ENCODE data around the gene C2CD4D.

The C2CD4D gene

DNA sequence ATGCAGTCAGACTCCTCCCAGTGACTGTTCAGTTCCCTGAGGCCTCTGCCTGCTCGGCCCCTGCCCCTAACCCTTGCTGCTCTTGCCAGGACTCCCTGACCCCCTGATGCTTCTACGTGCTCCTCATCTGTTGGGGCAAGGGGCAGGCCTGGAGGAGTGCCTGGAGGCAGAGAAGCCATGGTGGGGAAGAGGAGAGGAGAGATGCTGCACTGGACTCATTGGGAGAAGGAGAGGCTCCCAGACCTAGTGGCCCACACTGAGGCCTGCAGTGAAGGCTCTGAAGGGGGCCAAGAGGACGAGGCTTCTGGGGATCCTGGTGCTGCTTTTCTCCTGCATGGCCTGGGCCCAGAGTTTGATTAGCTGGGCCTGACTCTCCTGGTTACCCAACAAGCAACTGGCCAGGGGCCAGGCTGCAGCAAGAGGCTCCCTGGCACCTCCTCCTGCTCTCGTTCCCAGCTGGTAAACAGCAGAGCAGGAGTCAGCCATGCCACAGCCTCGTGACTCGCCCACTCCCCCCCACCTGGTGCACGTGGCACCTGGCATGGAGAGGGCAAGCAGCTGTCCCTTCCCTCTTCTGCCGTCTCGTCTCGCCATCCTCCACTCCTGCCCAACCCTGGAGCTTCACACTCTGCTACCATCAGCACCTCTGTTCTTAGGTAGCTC, 7.2 kb downstream of the C2CD4D start:
- peak; percentile 62 for DNase-seq

DNA sequence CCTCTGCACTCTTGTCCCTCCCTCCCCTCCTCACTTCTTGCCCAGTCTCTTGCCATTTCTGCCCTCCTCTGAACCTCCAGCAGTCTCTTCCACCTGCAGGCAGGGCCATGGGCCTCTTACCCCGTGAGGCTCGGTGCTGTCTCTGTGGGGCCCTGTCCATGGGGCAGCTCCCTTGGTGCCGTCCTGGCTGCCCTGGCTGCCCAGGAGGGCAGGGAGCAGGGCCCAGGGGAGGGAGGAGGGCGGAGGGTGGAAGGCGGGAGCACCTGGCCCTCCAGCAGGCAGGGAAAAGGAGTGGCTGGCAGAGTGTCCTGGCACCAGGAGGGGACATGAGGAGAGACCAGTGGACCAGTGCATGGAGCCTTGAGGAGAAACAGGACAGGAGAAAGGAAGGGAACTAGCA, 8.0 kb downstream of the C2CD4D start, which contains the start of gene RORC:
RORC (minus strand) TSS at position 198 of the 400 bp plus-strand sequence; CDS start at position 160, 38 bp downstream.
- DNase-seq: no peak

GRCh38 chr1:151831256-151831591, 8.4 kb downstream of the C2CD4D start:
- DNase-seq: no peak

DNA sequence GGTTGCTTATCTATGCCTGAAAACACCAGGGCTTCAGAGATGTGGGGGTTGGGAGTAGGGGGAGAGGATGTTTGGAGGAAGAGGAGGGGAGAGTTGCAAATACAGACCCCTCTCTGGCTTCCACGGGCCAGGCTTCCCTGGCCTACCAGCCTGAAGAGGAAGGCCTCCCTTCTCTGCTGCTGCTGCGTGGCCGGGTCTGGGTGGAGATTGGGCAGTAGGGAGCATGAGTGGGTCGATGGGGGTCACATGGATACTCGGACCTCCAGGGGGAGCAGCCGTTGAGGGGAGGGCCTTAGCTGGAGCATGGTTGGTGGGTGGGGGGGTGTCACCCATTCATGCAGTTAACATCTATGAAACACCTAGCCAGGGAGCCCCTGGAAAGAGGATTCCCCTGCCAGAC, 9.6 kb downstream of the C2CD4D start:
- DNase-seq: no peak

GRCh38 chr1:151829352-151830046, 10.1 kb downstream of the C2CD4D start:
- DNase-seq: no peak

DNA sequence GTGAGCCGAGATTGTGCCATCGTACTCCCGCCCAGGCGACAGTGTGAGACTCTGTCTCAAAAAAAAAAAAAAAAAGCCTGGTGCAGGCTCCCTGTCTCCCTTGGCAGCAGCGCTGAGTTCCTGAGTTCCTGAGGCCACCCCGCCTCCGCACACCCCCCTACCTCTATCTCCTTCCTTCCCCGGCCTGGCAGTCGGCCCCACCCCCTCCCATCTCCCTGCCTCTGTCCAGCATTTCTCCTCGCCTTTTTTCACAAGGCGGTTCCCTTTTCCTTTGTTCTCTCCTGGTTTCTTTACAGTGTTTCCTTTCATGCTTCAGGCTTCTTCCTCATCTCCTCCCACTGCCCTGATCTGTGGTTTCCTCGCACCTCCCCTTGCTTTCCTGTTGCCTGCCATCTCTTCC, 10.7 kb downstream of the C2CD4D start:
- peak; percentile 79 for DNase-seq

DNA sequence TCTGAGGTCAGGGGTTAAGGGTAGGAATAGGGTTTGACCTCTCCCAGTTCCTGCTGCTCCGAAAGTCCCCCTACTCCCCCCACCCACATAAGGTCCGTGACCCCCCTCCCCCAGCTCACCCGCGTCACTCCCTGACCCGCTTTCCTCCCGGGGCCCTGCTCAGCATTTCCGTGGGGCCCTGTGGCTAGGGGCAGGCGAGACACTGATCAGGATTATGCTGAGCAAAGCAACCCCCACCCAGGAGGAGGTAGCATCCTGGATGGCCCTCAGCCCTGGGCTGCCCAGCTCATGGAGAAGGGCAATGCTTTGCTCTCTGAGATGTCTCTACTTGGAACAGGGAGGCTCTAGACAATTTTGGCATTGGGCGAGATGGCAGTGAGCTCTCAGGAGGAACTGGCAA, 11.8 kb downstream of the C2CD4D start:
- DNase-seq: no peak

DNA sequence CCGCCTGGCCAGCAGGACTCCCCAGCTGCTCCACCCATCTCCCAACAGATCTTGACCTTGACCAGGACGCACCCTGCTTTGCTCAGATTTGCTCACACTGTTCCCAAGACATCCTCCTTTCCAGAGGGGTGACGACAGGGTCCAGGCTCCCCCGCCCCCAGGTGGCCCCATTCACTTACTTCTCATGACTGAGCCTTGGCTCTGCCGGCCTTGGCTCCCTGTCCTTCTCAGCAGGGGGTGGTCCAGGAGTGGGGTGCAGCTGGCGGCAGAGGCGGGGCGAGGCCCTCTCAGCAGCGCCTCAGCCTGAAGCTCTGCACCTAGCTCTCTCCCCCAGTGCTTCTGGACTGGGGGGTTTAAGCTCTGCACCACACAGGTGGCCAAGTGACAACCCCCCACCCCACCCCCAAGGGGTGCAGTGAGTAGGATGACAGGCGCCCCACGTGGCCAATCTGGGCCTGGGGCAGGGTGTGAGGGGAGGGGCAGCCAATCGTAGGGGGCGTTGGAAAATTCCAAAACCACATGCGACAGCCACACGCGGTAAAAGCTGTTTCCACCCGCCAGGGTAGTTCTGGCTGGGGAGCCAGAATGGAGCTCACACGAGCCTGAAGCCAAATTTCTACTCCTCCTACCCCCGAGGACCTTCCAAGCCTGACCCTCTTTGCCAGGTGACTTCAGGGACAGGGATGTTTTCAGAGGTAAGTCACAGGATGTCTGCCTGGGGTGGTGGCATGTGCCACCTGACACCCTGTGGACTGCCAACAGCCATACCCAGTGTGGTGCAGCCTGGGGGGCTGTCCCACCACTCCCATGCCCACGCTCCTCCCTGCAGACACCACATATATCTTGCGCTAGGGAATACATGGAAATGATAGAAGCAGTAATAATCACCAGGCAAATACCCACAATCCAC, 13.6 kb downstream of the C2CD4D start:
- DNase-seq: no peak

- no peak for DNase-seq
Measured at GRCh38 chr1:151825204-151825603, 14.4 kb downstream of the C2CD4D start.

GRCh38 chr1:151823175-151823574, 16.4 kb downstream of the C2CD4D start:
- no peak for DNase-seq

GRCh38 chr1:151822404-151822803, 17.2 kb downstream of the C2CD4D start:
- DNase-seq: no peak

DNA sequence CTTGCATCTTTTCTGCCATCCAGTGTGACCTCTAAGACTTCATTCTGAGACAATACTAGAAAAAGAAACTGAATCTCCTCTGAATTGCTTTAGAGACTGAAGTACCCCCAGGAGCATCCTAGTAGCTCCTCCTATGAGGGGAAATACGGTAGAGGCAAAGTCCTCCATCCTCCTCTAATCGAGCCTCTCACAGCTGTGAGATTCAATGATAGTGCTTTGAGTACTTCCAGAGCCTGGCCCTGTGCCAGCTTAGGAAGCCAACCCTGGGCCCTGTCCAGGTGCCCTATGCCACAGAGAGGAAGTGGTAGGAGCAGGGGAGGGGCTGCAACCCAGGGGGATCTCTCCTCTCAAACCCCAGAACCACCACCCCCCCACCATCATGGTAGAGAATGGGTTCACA, 18.7 kb downstream of the C2CD4D start:
- DNase-seq: no peak

- peak; percentile 75 for DNase-seq
Measured at GRCh38 chr1:151819976-151820623, 19.5 kb downstream of the C2CD4D start.

DNA sequence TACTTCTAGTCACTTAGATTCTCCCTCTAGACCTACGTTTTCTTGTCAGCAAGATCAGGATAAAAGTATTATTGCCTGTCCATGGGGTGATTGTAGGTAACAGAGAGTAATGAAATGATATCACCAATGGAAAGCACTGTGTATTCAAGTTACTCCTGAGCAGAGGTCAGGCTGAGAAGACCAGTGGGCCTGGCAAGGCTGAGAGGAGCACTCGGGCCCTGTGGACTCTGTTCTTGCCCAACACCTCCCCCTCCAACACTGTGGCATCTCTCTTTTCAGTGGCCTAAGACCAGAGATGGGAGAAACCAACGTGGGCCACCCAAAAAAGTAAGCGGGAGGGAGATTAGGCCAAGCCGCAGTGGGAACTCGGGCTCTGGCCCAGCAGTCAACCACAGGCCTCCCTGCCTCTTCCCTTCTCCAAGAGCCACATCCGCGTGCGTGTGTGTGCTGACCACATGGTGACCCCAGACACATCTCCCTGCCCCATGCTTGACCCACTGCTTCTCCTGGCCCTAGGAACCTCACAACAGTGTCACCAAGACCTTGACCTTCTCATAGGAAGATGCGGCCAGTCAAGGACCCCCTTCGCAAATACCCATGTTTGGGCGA, 20.3 kb downstream of the C2CD4D start:
- DNase-seq: no peak

DNA sequence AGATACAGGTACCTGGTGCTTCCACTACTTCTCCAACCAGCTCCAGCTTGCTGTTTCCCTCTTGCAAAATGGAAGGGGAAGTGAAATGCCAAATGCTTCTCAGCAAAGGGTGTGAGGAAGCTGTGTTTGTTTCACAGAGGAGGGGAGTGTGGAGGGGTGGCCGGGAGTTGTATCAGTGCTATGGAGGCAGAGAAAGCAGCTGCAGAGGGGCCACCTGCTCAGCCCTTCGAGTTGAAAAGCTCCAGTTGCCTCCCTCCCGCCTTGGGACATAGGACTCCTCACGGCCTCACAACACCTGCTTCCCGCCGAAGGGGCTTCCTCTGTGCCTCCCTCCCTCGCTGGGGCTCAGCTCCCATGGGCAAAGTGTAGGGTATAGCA, 22.3 kb downstream of the C2CD4D start:
- DNase-seq: no peak

DNA sequence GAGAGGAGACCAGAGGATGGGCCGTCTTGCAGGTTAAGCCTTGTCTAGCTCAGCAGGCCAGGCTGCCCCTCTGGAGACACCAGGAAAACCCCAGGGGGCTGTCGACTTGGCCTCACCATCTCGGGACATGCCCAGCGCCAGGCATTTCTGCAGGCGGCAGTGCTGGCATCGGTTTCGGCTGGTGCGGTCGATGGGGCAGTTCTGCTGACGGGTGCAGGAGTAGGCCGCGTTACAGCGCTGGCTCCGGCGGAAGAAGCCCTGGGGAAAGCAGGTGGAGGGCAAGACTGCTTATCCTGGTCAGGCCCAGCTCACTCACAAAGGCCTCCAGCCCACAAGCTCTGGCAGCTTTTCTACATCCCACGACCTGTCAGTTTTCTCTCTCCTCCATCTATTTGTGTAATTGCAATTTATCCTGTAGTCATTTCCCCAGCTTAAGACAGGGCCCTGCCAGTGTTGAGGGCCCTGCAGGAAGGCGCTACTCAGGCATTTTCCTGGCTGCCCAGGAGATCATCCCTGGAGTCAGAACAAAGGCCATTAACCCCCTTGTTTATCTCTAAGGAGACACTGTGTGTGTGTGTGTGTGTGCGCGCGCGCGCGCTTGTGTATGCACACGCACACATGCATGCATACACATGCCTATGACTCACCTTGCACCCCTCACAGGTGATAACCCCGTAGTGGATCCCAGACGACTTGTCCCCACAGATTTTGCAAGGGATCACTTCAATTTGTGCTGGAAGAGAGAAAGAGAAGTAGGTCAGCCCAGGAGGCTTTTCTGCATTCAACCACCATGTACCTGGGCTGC, 22.9 kb downstream of the C2CD4D start:
- DNase-seq: no peak

DNA sequence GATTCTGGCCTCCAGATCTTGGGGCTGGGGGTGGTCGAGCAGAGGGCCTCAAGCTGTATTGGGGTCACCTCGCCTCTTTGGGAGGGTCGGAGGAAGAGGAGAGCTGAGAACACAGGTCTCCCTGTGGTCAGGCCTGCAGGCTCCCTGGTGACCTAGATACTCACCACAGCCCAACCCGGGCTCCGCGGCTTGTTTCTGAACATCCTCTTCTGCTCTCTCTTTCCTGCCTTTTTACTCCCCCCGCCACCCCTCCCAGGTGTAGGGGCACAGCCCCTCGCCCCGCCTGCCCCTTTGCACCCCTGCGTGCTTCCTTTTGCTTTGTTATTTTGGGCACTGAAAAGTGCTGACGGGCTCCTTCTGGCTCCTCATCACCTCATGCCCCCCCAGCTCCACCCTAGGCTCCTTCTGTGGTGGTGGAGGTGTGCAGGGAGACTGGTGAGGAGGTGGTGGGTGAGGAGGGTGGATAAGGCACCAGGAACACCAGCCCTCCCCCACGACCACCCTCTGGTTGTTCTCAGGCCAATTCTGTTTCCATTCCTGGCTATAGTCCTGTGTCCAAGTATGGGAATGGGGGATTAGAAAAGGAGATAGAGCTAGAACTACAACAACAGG, 23.8 kb downstream of the C2CD4D start:
- DNase-seq: no peak

GRCh38 chr1:151814971-151815545, 24.6 kb downstream of the C2CD4D start:
- no peak for DNase-seq

- no peak for DNase-seq
Measured at GRCh38 chr1:151814426-151814825, 25.2 kb downstream of the C2CD4D start.

DNA sequence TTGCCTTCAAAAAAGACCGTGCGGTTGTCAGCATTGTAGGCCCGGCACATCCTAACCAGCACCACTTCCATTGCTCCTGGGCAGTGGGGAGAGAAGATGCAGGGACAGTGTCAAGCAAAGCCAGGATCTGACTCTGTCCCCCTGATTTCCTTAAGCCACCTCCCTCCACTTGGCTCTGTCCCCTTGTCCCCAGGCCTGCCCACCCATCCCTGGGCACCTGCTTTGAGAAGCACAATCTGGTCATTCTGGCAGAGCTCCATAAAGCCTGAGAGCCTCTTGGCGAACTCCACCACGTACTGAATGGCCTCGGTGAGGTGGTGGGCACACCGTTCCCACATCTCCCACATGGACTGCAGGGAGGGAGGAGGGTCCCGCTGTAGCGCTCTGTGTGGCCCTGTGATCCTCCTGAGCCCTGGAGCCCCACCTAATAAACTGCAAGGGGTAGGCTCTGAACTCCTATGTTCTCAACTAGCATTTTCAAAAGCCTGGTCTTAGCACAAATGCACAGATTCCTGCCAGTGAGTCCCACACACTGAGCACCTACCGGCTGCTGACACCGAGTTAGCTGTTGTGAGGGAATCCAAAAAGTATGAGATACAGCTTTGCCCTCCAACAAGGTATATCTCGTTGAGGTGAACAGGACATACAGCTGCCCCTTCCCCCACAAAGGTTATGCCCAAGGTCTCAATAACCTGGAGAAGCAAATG, 26.2 kb downstream of the C2CD4D start:
- no peak for DNase-seq

Measured in NCI-H226 (cell line).